Liver (tissue), 3 donors: ENCODE results near the gene HOXA3.

Experiments used
- FOXA1 ChIP-seq: IDR thresholded peaks from 2 replicates; pipeline ENCODE4 v1.6.1; 2016; ENCODE audit warnings: antibody characterized with exemption
- HNF4A ChIP-seq, 2 donors: conservative IDR thresholded peaks; 2 replicates each; pipeline ENCODE4 v1.6.1; 2016; ENCODE audit warnings: antibody characterized with exemption in 2 of 2, mild to moderate bottlenecking in 2 of 2
- JUND ChIP-seq, 2 donors: IDR thresholded peaks; 2 replicates each; pipeline ENCODE4 v1.6.1; 2016; ENCODE audit warnings: antibody characterized with exemption in 2 of 2
- RAD21 ChIP-seq, 2 donors: IDR thresholded peaks; 2 replicates each; pipeline ENCODE4 v1.6.1; 2016; ENCODE audit warnings: antibody characterized with exemption in 2 of 2, mild to moderate bottlenecking in 2 of 2
- RXRA ChIP-seq, 2 donors: IDR thresholded peaks; 2 replicates each; pipeline ENCODE4 v1.6.1; 2017 to 2018; ENCODE audit warnings: antibody characterized with exemption in 2 of 2, mild to moderate bottlenecking in 1 of 2
- SP1 ChIP-seq: IDR thresholded peaks from 2 replicates; pipeline ENCODE4 v1.6.1; 2018; ENCODE audit warnings: antibody characterized with exemption, mild to moderate bottlenecking
- TAF1 ChIP-seq: conservative IDR thresholded peaks from 2 replicates; pipeline ENCODE4 v1.6.1; 2016; ENCODE audit warnings: antibody characterized with exemption, mild to moderate bottlenecking
- YY1 ChIP-seq: IDR thresholded peaks from 2 replicates; pipeline ENCODE4 v1.6.1; 2016; ENCODE audit warnings: antibody characterized with exemption, mild to moderate bottlenecking
- TF ChIP-seq, protein P1 (sequence below): fragments of 150-350 bp; IDR thresholded peaks from 2 replicates; pipeline ENCODE4 v1.5.1; 2017; ENCODE audit warnings: improper control_type of control experiment, low read depth, low read length; ENCODE audit not compliant: missing input control
- TF ChIP-seq, protein P2 (sequence below): IDR thresholded peaks from 2 replicates; pipeline ENCODE4 v1.6.1; 2016; ENCODE audit warnings: antibody characterized with exemption
- TF ChIP-seq, protein P3 (sequence below): IDR thresholded peaks from 2 replicates; pipeline ENCODE4 v1.6.1; 2016; ENCODE audit warnings: antibody characterized with exemption, mild to moderate bottlenecking
- TF ChIP-seq, protein P4 (sequence below): IDR thresholded peaks from 2 replicates; pipeline ENCODE4 v1.6.1; 2016; ENCODE audit warnings: antibody characterized with exemption
- TF ChIP-seq, protein P5 (sequence below): IDR thresholded peaks from 2 replicates; pipeline ENCODE4 v1.6.1; 2016; ENCODE audit warnings: antibody characterized with exemption
- donor health status: healthy.
- donor health status: healthy.

DNA sequence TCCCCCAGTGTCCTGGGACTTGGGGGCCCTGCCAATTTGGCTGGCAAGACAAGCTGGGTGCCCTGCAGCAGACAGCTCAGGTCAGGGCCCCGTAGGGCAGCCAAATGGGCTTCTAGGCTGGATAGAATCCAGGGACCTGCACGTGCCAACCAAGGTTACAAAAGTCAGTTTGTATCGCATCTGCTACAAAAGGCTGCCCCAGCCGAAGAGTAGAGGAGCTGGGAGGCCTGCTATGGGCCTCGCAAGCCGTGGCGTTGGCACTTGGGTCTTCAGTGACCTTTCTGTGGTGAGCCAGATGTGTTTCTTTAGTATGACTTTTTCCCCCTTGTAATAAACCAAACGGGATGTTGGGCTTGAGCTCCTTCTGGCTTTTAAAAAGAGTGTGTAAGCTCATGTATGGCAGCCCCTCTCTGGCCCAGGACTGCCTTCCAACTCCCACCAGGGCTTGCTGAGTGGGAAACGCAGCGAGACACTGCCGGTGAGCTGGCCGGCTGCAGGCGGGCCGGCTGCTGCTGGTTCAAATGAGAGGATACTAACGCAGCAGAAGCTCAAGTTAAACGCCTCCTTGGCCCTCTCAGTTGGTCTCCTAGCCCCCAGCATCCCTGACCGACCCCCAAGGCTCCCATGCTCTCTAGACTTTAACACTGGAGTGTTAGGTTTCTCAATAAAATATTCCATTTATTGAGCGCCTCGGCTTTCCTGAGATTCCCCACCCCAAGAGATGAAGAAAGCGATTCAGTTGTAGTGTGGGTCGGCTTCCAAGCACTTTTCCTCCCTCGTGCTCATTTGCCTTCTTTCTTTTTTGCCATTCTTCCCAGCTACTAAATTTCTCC is 24.8 kb upstream of the HOXA3 start:
- TF ChIP-seq, protein P1, sequence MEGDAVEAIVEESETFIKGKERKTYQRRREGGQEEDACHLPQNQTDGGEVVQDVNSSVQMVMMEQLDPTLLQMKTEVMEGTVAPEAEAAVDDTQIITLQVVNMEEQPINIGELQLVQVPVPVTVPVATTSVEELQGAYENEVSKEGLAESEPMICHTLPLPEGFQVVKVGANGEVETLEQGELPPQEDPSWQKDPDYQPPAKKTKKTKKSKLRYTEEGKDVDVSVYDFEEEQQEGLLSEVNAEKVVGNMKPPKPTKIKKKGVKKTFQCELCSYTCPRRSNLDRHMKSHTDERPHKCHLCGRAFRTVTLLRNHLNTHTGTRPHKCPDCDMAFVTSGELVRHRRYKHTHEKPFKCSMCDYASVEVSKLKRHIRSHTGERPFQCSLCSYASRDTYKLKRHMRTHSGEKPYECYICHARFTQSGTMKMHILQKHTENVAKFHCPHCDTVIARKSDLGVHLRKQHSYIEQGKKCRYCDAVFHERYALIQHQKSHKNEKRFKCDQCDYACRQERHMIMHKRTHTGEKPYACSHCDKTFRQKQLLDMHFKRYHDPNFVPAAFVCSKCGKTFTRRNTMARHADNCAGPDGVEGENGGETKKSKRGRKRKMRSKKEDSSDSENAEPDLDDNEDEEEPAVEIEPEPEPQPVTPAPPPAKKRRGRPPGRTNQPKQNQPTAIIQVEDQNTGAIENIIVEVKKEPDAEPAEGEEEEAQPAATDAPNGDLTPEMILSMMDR, result no peak
- TF ChIP-seq RXRA (IDR thresholded peaks at IDR 0.05), result no peak
- no peak for TF ChIP-seq TAF1
- no peak for TF ChIP-seq RAD21 (IDR thresholded peaks at IDR 0.05)
- TF ChIP-seq, protein P2, sequence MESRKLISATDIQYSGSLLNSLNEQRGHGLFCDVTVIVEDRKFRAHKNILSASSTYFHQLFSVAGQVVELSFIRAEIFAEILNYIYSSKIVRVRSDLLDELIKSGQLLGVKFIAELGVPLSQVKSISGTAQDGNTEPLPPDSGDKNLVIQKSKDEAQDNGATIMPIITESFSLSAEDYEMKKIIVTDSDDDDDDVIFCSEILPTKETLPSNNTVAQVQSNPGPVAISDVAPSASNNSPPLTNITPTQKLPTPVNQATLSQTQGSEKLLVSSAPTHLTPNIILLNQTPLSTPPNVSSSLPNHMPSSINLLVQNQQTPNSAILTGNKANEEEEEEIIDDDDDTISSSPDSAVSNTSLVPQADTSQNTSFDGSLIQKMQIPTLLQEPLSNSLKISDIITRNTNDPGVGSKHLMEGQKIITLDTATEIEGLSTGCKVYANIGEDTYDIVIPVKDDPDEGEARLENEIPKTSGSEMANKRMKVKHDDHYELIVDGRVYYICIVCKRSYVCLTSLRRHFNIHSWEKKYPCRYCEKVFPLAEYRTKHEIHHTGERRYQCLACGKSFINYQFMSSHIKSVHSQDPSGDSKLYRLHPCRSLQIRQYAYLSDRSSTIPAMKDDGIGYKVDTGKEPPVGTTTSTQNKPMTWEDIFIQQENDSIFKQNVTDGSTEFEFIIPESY, result no peak
- TF ChIP-seq, protein P3, sequence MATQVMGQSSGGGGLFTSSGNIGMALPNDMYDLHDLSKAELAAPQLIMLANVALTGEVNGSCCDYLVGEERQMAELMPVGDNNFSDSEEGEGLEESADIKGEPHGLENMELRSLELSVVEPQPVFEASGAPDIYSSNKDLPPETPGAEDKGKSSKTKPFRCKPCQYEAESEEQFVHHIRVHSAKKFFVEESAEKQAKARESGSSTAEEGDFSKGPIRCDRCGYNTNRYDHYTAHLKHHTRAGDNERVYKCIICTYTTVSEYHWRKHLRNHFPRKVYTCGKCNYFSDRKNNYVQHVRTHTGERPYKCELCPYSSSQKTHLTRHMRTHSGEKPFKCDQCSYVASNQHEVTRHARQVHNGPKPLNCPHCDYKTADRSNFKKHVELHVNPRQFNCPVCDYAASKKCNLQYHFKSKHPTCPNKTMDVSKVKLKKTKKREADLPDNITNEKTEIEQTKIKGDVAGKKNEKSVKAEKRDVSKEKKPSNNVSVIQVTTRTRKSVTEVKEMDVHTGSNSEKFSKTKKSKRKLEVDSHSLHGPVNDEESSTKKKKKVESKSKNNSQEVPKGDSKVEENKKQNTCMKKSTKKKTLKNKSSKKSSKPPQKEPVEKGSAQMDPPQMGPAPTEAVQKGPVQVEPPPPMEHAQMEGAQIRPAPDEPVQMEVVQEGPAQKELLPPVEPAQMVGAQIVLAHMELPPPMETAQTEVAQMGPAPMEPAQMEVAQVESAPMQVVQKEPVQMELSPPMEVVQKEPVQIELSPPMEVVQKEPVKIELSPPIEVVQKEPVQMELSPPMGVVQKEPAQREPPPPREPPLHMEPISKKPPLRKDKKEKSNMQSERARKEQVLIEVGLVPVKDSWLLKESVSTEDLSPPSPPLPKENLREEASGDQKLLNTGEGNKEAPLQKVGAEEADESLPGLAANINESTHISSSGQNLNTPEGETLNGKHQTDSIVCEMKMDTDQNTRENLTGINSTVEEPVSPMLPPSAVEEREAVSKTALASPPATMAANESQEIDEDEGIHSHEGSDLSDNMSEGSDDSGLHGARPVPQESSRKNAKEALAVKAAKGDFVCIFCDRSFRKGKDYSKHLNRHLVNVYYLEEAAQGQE, result no peak
- TF ChIP-seq FOXA1, result no peak
- TF ChIP-seq, protein P4, sequence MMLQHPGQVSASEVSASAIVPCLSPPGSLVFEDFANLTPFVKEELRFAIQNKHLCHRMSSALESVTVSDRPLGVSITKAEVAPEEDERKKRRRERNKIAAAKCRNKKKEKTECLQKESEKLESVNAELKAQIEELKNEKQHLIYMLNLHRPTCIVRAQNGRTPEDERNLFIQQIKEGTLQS, result no peak
- no peak for TF ChIP-seq JUND (IDR thresholded peaks at IDR 0.05)
- TF ChIP-seq HNF4A (conservative IDR thresholded peaks at IDR 0.05), result no peak
- no peak for TF ChIP-seq SP1
- TF ChIP-seq, protein P5, sequence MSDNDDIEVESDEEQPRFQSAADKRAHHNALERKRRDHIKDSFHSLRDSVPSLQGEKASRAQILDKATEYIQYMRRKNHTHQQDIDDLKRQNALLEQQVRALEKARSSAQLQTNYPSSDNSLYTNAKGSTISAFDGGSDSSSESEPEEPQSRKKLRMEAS, result no peak
- no peak for TF ChIP-seq YY1
